ENCODE data around the gene ST6GALNAC5. TPM values are rescaled to one million over a fixed set of nuclear protein-coding genes. Genes with fewer than 3 reads are reported as not detected.

Gene ST6GALNAC5
- total and polyA plus RNA-seq, 3 experiments from 2014 or later = not detected

DNA sequence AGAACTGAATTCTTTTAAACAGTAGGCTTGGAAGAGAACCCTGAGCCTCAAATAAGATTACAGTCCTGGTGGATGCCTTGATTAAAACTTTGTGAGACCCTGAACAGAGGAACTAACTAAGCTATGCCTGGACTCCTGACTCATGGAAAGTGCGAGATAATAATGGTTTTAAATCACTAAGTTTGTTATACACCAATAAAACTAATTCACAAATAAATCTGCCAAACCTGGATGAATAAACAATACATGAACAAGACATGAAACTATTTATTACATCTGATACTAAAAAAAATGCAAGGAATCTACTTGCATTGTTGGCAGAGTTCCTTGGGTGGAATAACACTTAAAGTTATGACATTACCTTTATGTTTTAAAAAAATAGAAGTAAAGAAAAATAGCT is 233.6 kb downstream of the ST6GALNAC5 start:
- no peaks in the 10 kb centered on the region for H3K9me3 ChIP-seq (ENCODE audit: low read length)
- Mint-ChIP-seq H3K27me3 (no peaks in the 10 kb centered on the region), H3K9me3 (peaks cover 0 to 6% (median 3%) of the 10 kb centered on the region in 5 donors), H3K36me3 (peaks cover 2 to 17% (median 8%) of the 10 kb centered on the region in 3 donors), H3K4me3 (no peak overlapping the region), H3K27ac (no peak overlapping the region), H3K4me1 (no peaks in the 10 kb centered on the region)
- H3K36me3 ChIP-seq (ENCODE audit: insufficient read depth, low read length) = no peaks in the 10 kb centered on the region
- DNase-seq = no peak
- no peaks in the 10 kb centered on the region for H3K4me1 ChIP-seq (ENCODE audit: insufficient read depth, low read length)
- H3K4me3 ChIP-seq (ENCODE audit: low read length) = no peak overlapping the region
- H3K27ac ChIP-seq (ENCODE audit: low read depth, low read length) = no peak overlapping the region
- CTCF ChIA-PET = no interaction called here
- H3K27me3 ChIP-seq (ENCODE audit: insufficient read depth, low read length, poor library complexity, severe bottlenecking) = no peaks in the 10 kb centered on the region
- POLR2A ChIA-PET = no interaction called here

DNA sequence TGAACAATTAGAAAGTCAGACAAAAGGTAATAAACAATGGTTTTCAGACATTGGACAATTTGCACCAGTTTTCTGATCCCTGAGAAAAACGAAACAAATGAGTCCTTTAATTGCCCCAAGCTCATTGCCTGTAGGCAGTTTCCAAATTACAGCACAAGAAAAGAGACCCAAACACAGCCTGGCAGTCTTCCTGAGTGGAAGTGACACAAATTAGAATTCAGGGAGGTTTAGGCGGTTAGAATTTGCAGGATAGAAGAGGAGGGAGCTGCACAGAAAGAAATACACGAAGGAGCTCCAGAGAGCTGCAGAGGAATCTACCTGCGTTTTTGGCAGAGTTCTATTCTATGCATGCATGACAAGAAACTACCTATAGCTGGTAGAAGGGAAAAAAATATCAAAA is 236.2 kb downstream of the ST6GALNAC5 start:
- Mint-ChIP-seq H3K36me3 (peaks cover 2 to 11% (median 3%) of the 10 kb centered on the region in 3 donors), H3K27me3 (no peaks in the 10 kb centered on the region), H3K9me3 (no peaks in the 10 kb centered on the region), H3K4me1 (no peaks in the 10 kb centered on the region), H3K4me3 (no peak overlapping the region), H3K27ac (no peak overlapping the region)
- Histone ChIP-seq H3K27me3 (ENCODE audit: insufficient read depth, low read length, poor library complexity, severe bottlenecking) (no peaks in the 10 kb centered on the region), H3K27ac (ENCODE audit: low read depth, low read length) (no peak overlapping the region), H3K36me3 (ENCODE audit: insufficient read depth, low read length) (no peaks in the 10 kb centered on the region), H3K9me3 (ENCODE audit: low read length) (no peaks in the 10 kb centered on the region), H3K4me1 (ENCODE audit: insufficient read depth, low read length) (no peaks in the 10 kb centered on the region), H3K4me3 (ENCODE audit: low read length) (no peak overlapping the region)
- POLR2A ChIA-PET = no interaction called here
- no peak for DNase-seq
- CTCF ChIA-PET = no interaction called here

DNA sequence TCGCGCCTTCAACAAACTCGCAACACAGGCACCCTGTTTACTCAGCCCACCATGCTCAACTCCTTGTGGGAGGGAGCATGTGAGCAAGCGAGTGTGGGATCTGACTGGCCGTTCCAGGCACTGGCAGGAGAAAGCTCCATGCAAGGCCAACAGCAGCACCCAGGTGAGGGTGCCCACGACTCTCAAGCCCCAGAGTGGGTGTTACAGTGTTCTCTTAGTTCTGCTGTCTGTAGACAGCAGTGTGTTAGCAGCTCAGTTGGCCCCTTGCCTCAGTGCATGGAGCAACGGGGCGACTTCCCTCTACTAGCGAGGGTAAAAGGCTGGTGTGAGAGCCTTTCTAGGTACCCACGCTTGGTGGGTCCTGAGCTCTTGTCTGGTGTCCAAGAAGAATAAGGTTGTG is 237.4 kb downstream of the ST6GALNAC5 start:
- no peak overlapping the region for H3K4me3 Mint-ChIP-seq

More for the DNA sequence above, 237.4 kb downstream of the ST6GALNAC5 start:
- H3K27me3 Mint-ChIP-seq = no peaks in the 10 kb centered on the region
- peaks cover 5 to 10% (median 6%) of the 10 kb centered on the region in 3 donors for H3K36me3 Mint-ChIP-seq
- H3K9me3 ChIP-seq (ENCODE audit: low read length) = no peaks in the 10 kb centered on the region
- no peaks in the 10 kb centered on the region for H3K36me3 ChIP-seq (ENCODE audit: insufficient read depth, low read length)
- no peak overlapping the region for H3K27ac ChIP-seq (ENCODE audit: low read depth, low read length)
- CTCF ChIA-PET = no interaction called here
- H3K4me1 Mint-ChIP-seq = no peaks in the 10 kb centered on the region
- no peak overlapping the region for H3K4me3 ChIP-seq (ENCODE audit: low read length)
- no peaks in the 10 kb centered on the region for H3K4me1 ChIP-seq (ENCODE audit: insufficient read depth, low read length)
- POLR2A ChIA-PET = no interaction called here
- H3K9me3 Mint-ChIP-seq = no peaks in the 10 kb centered on the region
- no peaks in the 10 kb centered on the region for H3K27me3 ChIP-seq (ENCODE audit: insufficient read depth, low read length, poor library complexity, severe bottlenecking)
- DNase-seq = no peak
- H3K27ac Mint-ChIP-seq = no peak overlapping the region
